Caco-2 (cell line): ENCODE results near the gene NSUN2. TPM values are rescaled to one million over a fixed set of nuclear protein-coding genes. Genes with fewer than 3 reads are reported as not detected.

Source experiments
- BruUV-seq: library from RNA; stranded (reverse); fragments of 400-500 nt; replicated peaks from 2 replicates; lab custom pipeline; 2021; lab: Mats Ljungman, UMichigan
- CTCF ChIA-PET: fragments of 300-600 bp; sonication (Branson Sonifier 250); formaldehyde crosslinking; loops from one replicate; lab custom pipeline; 2022; ENCODE audit warnings: antibody characterized with exemption; lab: Charles Lee
- POLR2A ChIA-PET: fragments of 300-600 bp; sonication (Branson Sonifier 250); formaldehyde crosslinking; loops from one replicate; lab custom pipeline; 2022; ENCODE audit warnings: antibody characterized with exemption; lab: Charles Lee
- DNase-seq, 2 experiments: peaks; one replicate each; pipeline versions ENCODE4 v3.0.0 to v3.0.0-alpha.2; 2020 to 2022
- H3K27me3 ChIP-seq: replicated peaks from 2 replicates; pipeline ENCODE4 v1.6.0; 2011; ENCODE audit warnings: low read length; ENCODE audit not compliant: control insufficient read depth, insufficient read depth
- H3K36me3 ChIP-seq: 2 replicates; pipeline ENCODE4 v1.5.1; 2011; ENCODE audit warnings: low read length; ENCODE audit not compliant: control insufficient read depth, insufficient read depth
- H3K4me1 ChIP-seq: fragments of 250-450 bp; sonication (Bioruptor Pico); 2 replicates; pipeline ENCODE4 v1.5.1; 2020; ENCODE audit warnings: mild to moderate bottlenecking
- H3K4me3 ChIP-seq: 2 replicates; pipeline ENCODE4 v1.5.1; 2011; ENCODE audit warnings: low read depth, mild to moderate bottlenecking, control low read depth, low read length
- H3K9me3 ChIP-seq: fragments of 250-450 bp; sonication (Bioruptor Pico); 2 replicates; pipeline ENCODE4 v1.5.1; 2020; ENCODE audit warnings: mild to moderate bottlenecking, moderate library complexity
- H3K27ac Mint-ChIP-seq: one replicate; pipeline ENCODE4 v1.8.0; 2022; ENCODE audit warnings: mixed read lengths; ENCODE audit not compliant: unreplicated experiment
- H3K27me3 Mint-ChIP-seq: one replicate; pipeline ENCODE4 v1.8.0; 2022; ENCODE audit warnings: mixed read lengths; ENCODE audit not compliant: insufficient read depth, unreplicated experiment
- H3K36me3 Mint-ChIP-seq: one replicate; pipeline ENCODE4 v1.8.0; 2022; ENCODE audit warnings: mild to moderate bottlenecking, mixed read lengths; ENCODE audit not compliant: insufficient read depth, unreplicated experiment
- H3K4me1 Mint-ChIP-seq: one replicate; pipeline ENCODE4 v1.8.0; 2022; ENCODE audit warnings: low read depth, mixed read lengths; ENCODE audit not compliant: unreplicated experiment
- H3K4me3 Mint-ChIP-seq: one replicate; pipeline ENCODE4 v1.8.0; 2022; ENCODE audit warnings: mild to moderate bottlenecking, moderate library complexity, mixed read lengths; ENCODE audit not compliant: unreplicated experiment
- H3K9me3 Mint-ChIP-seq: one replicate; pipeline ENCODE4 v1.8.0; 2022; ENCODE audit warnings: mixed read lengths; ENCODE audit not compliant: unreplicated experiment
- CTCF ChIP-seq, 2 experiments: fragments of 200-600 bp in 1 of 2; IDR thresholded peaks; 1 replicate in 1 of 2; 2 replicates in 1 of 2; pipeline versions ENCODE4 v1.5.1 to v1.8.0; 2011 to 2022; ENCODE audit warnings: antibody characterized with exemption in 1 of 2, control low read depth in 1 of 2, inconsistent platforms in 1 of 2, low read depth in 1 of 2, low read length in 1 of 2, mild to moderate bottlenecking in 1 of 2, moderate library complexity in 1 of 2; ENCODE audit not compliant: insufficient read depth in 1 of 2, severe bottlenecking in 1 of 2, unreplicated experiment in 1 of 2
- intact Hi-C: fragments of 100-400 bp; cut with micrococcal nuclease; formaldehyde crosslinking; loops from one replicate; pipeline ENCODE4 v1.10.0; 2022; ENCODE audit not compliant: unreplicated experiment
- total RNA-seq: library from RNA; stranded (reverse); gene quantifications from 2 replicates; pipeline ENCODE4 v1.2.3, GENCODE V29; 2022

Gene NSUN2
- total RNA-seq, 1 experiment from 2014 or later = 93.8 TPM

- no peak for TF ChIP-seq CTCF (IDR thresholded peaks at IDR 0.05; ENCODE audit: insufficient read depth in 1 of 2, low read depth in 1 of 2, low read length in 1 of 2, severe bottlenecking in 1 of 2, unreplicated experiment in 1 of 2)
- no TSS peak for BruUV-seq
- ChIA-PET CTCF (no interaction called here), POLR2A (interaction anchor here (0.9 kb wide), 1 partner anchor 9 kb away, joined by 4 read pairs; the partner anchor contains the start of genes NSUN2 and SRD5A1)
- Mint-ChIP-seq H3K4me1 (no peaks in the 10 kb centered on the region), H3K36me3 (peaks cover 85% of the 10 kb centered on the region), H3K4me3 (no peak overlapping the region), H3K27ac (no peak overlapping the region), H3K9me3 (no peaks in the 10 kb centered on the region), H3K27me3 (no peaks in the 10 kb centered on the region)
- intact Hi-C loops = no loop called here
- Histone ChIP-seq H3K36me3 (peaks cover 9% of the 10 kb centered on the region), H3K4me3 (no peak overlapping the region), H3K4me1 (no peaks in the 10 kb centered on the region), H3K9me3 (no peaks in the 10 kb centered on the region), H3K27me3 (no peaks in the 10 kb centered on the region)
- DNase-seq = no peak
Measured at GRCh38 chr5:6623941-6624340, 8.9 kb downstream of the NSUN2 start.

- BruUV-seq = no TSS peak
- Mint-ChIP-seq H3K4me1 (no peaks in the 10 kb centered on the region), H3K27ac (no peak overlapping the region), H3K27me3 (no peaks in the 10 kb centered on the region), H3K36me3 (peaks cover 85% of the 10 kb centered on the region), H3K4me3 (no peak overlapping the region), H3K9me3 (no peaks in the 10 kb centered on the region)
- Histone ChIP-seq H3K4me3 (no peak overlapping the region), H3K36me3 (peaks cover 9% of the 10 kb centered on the region), H3K9me3 (no peaks in the 10 kb centered on the region), H3K27me3 (no peaks in the 10 kb centered on the region), H3K4me1 (no peaks in the 10 kb centered on the region)
- intact Hi-C loops = no loop called here
- DNase-seq = no peak
- no peak for TF ChIP-seq CTCF (IDR thresholded peaks at IDR 0.05; ENCODE audit: insufficient read depth in 1 of 2, low read depth in 1 of 2, low read length in 1 of 2, severe bottlenecking in 1 of 2, unreplicated experiment in 1 of 2)
- POLR2A ChIA-PET = interaction anchor here (0.9 kb wide), 1 partner anchor 10 kb away, joined by 4 read pairs; the partner anchor contains the start of genes NSUN2 and SRD5A1
- CTCF ChIA-PET = no interaction called here
Measured at GRCh38 chr5:6623228-6623627, 9.6 kb downstream of the NSUN2 start.

- no peak for DNase-seq
- H3K27me3 Mint-ChIP-seq = no peaks in the 10 kb centered on the region
- Histone ChIP-seq H3K27me3 (no peaks in the 10 kb centered on the region), H3K36me3 (no peaks in the 10 kb centered on the region), H3K9me3 (no peaks in the 10 kb centered on the region), H3K4me3 (no peak overlapping the region), H3K4me1 (no peaks in the 10 kb centered on the region)
- POLR2A ChIA-PET = no interaction called here
- no peak overlapping the region for H3K27ac Mint-ChIP-seq
- BruUV-seq = no TSS peak
- CTCF ChIA-PET = no interaction called here
- no peak for TF ChIP-seq CTCF (IDR thresholded peaks at IDR 0.05; ENCODE audit: insufficient read depth in 1 of 2, low read depth in 1 of 2, low read length in 1 of 2, severe bottlenecking in 1 of 2, unreplicated experiment in 1 of 2)
- peaks cover 90% of the 10 kb centered on the region for H3K36me3 Mint-ChIP-seq
- H3K4me1 Mint-ChIP-seq = peaks cover 7% of the 10 kb centered on the region
- intact Hi-C loops = no loop called here
- H3K4me3 Mint-ChIP-seq = no peak overlapping the region
- no peaks in the 10 kb centered on the region for H3K9me3 Mint-ChIP-seq
Measured at GRCh38 chr5:6616632-6617031, 16.2 kb downstream of the NSUN2 start.
